SKM-1 (cell line): ENCODE measurements around the gene FBXO48.

Experiments
- DNase-seq: peaks from one replicate; lab custom pipeline; 2025; ENCODE audit not compliant: unreplicated experiment; lab: John Stamatoyannopoulos, UW

Gene FBXO48

DNA sequence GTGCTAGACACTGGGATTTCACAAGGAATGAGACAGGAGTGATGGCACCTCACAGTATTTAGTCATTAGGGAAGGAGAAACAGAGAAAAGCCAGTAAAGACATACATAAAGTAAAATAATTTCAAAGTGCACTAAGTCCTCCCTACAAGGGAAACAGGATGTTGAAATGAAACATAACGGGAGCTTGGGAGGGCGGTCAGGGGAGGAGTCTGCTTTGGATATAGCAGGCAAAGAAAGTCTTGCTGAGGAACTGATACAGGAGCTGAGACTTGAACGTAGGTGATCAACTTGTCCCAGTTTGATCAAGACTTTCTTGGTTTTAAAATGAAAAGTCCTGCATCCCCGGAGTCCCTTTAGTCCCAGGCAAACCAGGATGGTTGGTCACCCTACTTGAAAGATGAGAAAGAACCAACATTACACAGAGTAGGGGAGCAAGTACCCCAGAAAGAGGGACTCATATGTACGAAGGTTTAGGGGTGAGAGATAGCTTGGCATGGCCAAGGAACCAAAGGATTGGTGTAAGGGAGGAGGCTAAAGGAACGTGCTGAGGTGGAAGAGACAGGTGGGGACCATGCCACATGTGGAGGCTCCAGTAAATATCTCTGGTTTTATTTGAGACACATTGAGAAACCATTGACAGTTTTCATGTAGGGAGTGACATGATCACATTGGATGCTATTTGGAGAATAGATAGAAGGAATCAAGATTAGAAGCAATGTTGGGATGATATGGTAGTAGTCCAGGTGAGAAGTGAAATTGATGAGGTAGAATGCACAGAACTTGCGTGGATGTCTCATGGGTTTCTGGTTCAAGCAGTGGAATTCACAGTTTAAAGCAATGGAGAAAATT, 28.4 kb downstream of the FBXO48 start:
- no peak for DNase-seq

GRCh38 chr2:68436270-68436669, 30.8 kb downstream of the FBXO48 start:
- no peak for DNase-seq

DNA sequence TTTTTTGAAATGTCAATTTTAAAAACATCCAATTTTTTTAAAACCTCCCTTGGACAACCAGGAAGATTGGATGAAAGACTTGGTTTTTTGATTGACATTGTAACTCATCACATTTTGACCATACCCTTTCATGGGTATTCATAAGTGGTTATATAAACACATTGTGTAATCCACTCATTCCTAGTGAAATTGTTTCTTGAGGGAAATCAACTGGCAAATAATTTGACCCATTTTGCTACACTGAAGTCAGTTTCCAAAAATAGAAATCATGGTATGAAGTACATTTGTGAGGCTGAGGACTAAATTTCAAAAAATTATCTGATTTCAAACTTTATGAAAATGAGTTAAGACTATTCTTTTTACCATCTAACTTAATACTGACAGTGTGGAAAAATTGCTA, 31.5 kb downstream of the FBXO48 start:
- no peak for DNase-seq

GRCh38 chr2:68434981-68435380, 32.1 kb downstream of the FBXO48 start:
- DNase-seq: no peak

- DNase-seq: no peak
These were observed 34.1 kb downstream of the FBXO48 start for GRCh38 chr2:68432696-68433658.

DNA sequence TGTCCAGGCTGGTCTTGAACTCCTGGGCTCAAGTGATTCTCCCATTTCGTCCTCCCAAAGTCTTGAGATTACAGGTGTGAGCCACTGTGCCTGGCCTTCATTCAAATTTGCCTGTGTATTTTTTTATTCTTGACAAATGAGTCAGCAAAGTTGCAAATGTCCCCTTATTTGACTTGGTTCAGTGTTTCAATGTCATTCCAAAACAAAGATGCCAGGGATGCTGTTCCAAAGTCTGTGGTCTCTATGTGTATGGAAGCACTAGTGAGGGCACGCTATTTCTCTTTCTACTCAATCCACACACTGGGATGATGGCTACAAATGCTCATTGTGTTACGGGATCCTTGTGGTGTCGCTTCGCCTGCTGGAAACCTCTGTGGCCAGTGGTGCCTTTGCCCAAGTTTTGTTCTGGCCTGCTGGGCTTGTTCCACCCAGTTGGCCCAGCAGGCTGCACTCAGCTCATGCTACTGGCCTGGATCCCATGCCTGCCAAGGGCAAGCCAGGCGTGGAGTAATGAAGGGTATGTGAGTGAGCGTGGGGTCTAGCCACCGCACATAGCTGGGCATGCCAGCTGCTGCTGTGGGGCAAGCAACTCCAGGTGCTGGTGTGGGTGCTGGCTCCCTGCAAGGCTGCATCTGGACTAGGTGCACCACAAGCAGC, 35.6 kb downstream of the FBXO48 start:
- DNase-seq: no peak

GRCh38 chr2:68429311-68429826, 37.7 kb downstream of the FBXO48 start:
- DNase-seq: no peak

GRCh38 chr2:68428746-68429145, 38.3 kb downstream of the FBXO48 start:
- DNase-seq: no peak

DNA sequence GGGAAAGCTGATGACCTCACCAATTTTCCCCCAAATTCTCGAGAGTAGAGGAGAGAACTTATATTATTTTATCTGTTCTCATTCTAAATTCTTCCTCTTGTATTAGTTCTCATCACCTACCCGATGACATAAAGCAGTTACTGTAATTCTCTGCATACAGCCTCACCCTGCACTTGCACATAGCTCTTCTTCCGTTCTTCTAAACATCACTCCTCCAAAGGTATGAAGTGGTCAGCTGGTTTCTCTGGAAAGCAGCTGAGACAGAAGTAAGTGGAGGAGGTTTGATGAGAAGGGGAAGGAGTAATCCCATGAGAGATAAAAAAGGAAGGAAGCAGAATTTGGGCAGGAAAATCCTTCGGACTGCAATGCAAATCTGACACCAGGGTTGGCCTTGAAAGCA, 39.0 kb downstream of the FBXO48 start:
- DNase-seq: no peak

GRCh38 chr2:68426848-68427579, 40.1 kb downstream of the FBXO48 start:
- peak; percentile 14 for DNase-seq

DNA sequence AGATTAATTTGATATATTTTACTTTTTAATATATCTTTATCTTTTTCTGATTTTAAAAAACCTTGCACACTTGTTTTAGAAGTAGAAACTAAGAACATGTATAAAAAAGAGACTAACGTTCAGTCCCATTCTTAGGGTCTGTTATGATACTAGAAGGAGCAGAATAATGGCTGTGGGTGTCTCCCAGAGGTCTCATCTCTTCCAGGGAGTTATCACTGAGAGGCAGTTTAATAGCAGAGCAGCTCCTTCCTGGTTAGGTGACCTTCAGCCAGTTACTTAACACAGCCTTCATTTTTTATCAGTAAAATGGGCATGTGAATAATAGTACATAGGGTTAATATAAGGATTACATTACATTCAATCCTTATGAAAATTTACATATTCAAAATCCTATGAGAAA, 40.6 kb downstream of the FBXO48 start:
- DNase-seq: no peak

DNA sequence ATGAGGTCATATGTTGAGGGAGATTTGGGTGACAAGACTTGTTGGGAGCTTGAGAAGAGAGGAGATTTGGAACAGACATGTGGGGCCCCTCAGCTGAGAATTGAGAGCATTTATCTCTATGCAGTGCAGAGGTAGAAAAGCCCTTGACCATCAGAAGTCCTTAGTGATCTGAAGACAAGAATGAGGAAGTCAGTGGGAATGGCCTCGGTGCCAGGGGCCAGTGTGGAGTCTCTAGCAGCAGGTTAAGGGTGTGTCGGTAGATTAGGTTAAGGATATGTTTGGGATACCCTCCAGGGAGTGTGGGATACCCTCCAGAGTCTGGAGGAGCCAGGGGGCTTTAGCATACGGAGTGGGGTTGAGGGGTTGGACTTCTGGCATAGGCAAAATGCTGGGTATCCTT, 41.6 kb downstream of the FBXO48 start:
- DNase-seq: no peak

- DNase-seq: peak; percentile 97
These were observed 43.0 kb downstream of the FBXO48 start for GRCh38 chr2:68423966-68424650.

GRCh38 chr2:68420254-68420910, 46.7 kb downstream of the FBXO48 start:
- DNase-seq: no peak

GRCh38 chr2:68418855-68419254, 48.2 kb downstream of the FBXO48 start:
- no peak for DNase-seq

DNA sequence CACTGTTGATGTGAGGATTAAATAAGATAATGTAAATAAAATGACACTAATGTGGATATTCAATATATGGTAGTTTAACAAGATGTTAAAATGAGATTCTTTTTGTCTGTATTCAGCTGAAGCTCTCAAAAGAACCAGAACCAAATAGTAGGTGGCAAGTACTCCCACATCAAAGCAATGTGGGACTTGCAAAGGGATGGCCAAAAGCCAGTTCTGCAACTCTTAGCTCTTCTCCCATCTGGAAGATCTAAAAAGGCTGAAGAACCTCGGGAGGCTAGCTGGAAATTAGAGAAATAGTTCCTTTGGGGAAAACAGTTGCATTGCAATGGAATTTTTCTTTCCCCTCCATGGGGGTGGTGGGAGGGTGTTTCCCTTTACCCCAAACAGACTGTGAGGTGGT, 48.7 kb downstream of the FBXO48 start:
- no peak for DNase-seq

GRCh38 chr2:68417926-68418325, 49.2 kb downstream of the FBXO48 start:
- no peak for DNase-seq

DNA sequence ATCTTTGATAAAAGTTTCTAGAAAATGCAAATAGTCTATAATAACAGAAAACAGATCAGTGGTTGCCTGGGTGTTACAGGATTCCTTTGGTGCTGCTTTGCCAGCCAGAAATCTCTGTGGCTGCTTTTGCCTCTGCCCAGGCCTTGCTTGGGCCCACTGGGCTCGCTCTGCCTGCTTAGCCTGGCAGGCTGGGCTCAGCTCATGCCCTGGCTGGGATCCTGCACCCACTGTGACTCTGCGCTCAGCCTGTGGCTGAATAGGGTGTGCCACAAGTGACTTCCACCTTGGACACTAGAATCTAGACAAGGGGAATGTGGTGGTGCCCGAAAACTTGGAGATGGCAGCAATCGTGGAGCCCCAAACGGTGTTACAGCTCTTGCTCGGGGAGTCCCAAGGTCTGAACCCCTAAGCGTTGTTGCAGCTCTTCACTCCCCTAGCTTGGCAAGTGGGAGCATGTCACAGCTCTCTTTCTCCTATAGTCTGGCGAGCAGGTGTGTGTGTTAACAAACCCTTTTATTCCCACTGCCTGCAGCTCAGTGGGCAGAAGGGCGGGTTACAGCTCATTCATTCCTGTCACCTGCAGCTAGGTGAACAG, 50.9 kb downstream of the FBXO48 start:
- DNase-seq: no peak

- no peak for DNase-seq
These were observed 51.6 kb downstream of the FBXO48 start for GRCh38 chr2:68415521-68415920.
